Activated CD8-positive, alpha-beta memory T cell treated with anti-CD3 and anti-CD28 coated beads, Interleukin-2, amount 50 U/mL, for 1 hour (primary cell): ENCODE results near the gene SOBP.
"Not testable (repeated sequence)": the region's sequence is repeated elsewhere in the genome, so short reads cannot be mapped to it uniquely, and the experiment has no call there.

ENCODE experiments used
- DNase-seq: peaks from one replicate; pipeline ENCODE4 v3.0.0-alpha.2; 2020; ENCODE audit errors: extremely low read depth

The SOBP gene

DNA sequence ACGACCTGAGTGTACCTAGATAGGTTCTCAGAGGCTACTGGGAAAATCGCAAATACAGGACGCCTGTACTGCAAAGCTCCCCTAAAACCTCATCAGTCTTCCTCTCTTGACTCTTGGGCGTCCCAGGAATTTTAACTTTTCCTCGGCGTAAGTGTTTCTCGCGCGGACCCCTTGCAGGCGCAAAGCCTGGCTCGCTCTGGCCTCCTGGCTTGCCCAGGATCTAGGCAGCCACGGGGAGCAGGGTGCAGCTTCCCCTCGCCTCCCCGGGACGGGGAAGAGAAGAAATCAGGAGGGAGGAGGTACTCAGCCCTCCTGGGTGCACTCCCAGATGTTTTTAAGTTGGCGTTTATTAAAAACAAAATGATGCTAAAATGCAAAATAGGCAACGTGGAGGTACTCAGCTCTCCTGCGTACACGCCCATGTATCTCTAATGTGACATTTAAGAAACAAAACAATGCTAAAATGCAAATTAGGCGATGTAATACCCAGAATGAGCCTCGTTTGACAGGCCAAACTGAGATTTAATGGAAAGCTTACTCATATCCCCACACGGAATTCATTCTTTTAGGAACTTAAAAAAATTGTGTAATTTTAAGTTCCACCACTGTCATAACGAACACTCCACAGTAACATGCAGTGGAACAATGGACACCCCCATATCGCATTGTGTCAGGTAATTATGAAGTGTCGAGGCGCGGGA is 1.6 kb upstream of the SOBP start:
- no peak for DNase-seq

DNA sequence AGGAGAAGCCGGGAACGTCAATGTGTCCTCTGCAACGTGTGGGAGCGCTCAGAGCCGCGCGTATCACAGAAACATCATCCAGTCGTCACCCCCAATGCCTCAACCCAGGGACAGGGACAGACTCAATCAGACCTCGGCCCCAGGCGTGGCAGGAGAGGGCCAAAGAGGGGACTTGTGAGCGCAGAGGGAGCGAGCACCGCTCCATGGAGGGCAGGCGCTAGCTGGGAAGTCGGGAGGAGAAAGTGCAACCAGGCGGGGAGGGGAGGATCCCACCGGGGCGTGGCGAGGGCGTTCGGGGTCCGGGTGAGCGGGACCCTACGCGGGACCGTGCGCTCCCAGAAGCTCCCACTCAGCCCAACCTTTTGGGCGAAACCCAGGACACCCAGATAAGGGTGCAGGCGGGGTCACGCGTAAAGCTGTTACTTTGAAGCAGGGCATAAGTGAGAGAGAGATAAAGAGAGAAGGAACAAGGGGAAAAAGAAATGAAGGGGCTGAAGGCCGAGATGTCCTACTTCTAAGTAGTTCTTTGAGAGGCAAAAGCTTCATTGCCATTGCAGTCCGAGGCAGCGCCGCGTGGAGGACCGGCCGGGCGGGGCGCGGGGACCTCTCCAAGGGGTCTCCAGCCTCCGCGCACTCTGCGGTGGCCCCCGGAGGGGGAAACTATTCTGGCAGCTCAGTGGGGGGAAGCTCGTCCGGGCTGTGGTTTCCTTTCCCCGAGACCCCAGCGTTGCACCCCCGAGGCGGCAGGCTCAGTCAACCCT is 862 bp upstream of the SOBP start:
- DNase-seq, result no peak

DNA sequence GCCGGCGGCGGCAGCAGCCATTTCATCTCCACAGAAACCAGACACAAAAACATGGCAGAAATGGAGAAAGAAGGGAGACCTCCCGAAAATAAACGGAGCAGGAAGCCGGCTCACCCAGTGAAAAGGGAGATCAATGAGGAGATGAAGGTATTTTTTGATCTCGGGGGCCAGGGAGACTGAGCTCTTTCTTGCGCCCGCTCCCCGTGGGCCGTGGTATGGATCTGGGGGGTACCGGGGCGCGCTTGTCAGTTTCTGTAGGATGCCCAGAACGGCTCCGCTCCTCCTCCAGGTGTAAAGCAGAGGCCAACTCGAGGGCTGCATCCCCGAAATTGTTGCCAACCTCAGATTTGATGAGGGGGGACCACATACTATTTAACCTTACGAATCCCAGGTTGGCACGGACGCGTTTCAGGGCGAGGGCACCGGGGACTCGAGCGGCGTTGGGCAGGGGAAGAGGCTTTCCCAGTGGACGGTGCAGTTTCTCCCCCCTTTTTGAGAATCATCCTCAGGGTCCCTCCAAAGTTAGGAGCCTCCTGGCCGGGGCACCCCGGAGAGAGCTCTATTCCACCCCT is 735 bp downstream of the SOBP start:
- DNase-seq, result no peak

DNA sequence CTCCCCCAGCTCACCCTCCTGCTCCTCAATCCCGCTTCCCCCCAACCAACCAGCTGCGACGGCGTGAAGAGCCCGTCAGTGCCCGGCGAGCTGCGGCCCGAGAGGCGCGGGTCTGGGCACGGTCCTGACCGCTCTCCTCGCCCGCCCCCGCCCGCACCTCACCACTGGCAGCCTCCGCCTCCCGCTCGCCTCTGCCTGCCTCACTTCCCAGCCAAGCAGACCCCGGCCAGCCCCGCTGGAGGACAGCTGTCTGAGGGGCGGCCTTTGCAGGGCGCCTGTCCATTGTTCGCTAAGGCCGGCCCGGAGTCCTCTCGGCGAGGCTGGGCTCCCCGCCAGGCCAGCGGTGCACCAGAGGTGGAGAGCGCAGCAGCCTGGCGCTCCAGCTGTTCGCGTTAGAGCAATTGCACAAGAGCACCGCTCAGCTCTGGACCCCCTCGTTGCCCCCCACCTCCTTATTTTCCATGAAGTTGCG is 1.3 kb downstream of the SOBP start:
- no peak for DNase-seq

DNA sequence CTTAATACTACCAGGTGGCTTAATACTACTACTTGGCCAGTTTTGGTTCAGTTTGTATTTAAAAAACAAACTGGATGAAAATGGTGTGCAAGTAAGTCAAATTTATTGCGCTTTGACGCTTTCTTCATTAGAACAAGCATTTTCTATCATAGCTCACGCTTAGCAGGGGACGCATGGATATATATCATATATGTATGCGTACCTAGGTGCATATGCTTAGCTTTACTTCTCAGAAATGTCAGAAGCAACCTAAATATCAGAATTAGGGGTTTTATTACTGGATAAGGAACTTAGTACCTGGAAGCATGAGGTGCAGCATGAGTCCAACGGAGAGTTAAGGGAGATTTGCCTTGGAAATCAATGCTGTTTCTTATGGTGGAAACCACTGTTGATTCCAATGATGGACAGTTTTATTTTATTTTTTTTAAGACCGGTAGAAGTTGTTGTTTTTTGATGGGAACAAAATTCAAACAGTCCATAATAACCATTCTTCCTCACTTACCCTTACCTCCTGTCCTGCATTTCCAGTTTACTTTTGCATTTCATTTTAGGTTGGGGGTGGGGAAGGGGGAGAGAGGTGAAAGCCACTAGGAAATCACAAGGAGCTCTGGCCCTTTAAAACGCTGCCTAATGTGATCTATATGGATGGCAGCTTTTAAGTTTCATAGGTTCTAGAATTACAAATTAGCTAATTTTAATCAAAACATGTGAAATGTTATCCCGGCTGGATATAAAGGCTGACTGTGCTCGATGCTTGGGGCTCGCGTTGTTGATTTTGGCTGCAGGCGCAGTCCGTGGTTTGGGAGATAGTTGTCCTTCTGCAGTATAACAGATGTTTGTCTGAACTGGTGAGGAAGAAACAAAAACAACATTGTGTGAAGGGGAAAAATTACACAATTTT is 2.1 kb downstream of the SOBP start:
- no peak for DNase-seq

DNA sequence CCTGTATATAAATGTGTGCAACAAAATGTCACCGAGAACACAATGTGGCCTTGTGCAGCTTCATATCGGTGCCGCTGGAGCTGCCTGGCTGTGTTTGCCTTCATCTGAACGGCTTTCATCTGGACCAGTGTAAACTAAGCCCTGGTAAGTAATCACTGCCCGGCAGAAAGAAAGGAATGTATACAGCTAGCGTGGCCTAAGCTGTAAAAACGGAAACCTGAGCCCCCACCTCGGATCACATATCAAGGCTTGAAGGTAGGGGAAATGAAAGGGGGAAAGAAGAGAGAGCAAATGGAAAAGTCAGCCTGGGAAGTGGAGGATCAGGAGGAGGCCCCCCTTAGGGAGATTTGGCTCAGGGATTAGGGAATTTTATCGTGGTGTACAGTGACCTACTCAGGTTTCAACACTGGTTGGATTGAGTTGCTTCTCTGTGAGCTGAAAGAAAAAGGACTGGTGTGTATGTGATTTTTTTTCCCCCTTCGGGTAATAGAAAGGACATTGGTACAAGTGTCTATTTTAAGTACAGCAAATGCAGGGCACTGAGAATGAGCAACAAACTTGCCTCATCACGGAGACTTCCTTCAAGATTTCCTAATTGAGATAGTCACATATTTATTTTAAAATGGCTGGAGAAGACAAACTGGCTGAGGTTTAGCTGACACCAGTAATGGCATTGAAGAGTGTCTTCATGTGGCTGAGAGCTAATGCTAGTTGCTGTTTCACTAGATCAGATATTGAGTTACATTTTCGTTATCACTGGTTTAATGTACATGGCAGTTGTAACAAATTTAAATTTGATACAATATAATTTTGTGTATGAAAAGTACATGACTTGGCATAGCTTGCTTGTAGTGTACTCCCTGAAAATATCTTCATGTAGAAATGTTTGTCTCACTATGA is 3.5 kb downstream of the SOBP start:
- no peak for DNase-seq

DNA sequence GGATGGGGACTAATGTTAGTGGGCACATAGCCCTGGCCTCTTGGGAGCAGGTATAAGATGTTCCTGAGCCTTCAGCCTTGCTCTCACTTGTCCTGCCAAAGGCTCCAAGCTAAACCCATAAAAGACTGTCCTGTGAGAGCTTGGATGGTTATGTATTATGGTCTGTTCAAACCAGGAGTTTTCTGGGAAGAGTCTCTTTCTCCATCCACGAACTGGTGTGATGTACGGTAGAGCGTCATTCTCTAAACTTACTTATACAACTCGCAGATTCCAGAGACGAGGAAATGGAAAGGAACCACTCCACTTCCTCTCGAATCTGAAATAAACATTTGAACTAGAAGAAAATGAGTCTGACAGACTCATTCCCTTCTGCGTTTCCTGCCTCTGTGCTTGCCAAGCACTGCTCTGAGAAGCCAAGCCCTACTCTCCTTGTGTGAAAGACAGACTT is 5.3 kb downstream of the SOBP start:
- no peak for DNase-seq

DNA sequence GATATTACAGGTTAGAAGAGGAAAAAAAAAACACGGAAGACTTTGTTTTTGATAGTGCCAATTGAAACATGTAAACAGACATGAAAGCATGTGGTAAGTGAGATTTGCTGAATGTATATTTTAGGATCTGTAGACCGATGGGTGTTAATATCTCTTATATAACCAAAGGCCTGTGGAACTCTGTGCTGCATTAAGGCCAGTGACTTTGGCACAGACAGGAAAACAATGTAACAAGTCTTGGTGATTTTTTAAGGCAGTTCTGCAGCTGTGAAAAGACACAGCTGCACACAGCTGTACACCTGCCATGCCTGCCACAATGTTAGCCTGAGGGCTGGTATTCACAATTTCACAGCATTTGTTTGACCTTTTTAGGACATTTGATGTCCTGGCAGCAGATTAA is 6.1 kb downstream of the SOBP start:
- no peak for DNase-seq

DNA sequence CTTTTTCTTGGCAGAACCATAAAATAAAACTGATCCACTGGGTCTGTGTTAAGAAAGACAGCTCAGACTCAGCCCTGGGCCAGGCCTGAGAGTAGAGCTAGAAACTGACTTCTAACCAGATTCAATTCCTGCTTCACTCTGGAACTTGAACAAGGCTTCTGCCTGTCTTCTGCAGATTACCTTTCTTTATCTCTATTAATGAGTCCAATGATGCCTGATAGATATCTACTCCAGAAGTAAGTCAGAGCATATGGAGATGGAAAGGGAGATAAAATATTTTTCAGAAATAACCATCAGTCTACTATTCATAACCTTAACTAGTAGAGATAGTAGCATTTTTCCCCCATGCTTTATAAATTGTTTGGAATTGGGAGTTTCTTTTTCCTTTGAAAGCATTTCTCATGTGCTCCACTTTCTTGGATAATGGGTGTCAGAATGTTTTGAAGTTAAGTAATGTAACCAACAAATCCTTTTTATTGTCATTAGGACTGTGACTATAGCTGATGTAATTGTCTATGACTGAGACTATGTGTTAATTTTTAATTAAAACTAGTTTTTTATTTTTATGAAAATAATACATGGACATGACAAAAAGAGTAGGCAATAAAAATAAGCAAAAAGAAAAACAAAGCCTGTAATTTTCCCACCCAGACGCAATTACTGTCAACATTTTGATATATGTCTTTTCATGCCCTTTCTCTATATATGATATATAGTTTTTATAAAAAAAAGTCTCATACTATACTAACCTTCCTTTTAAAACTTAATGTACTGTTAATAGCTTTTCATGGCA is 7.2 kb downstream of the SOBP start:
- DNase-seq, result no peak

DNA sequence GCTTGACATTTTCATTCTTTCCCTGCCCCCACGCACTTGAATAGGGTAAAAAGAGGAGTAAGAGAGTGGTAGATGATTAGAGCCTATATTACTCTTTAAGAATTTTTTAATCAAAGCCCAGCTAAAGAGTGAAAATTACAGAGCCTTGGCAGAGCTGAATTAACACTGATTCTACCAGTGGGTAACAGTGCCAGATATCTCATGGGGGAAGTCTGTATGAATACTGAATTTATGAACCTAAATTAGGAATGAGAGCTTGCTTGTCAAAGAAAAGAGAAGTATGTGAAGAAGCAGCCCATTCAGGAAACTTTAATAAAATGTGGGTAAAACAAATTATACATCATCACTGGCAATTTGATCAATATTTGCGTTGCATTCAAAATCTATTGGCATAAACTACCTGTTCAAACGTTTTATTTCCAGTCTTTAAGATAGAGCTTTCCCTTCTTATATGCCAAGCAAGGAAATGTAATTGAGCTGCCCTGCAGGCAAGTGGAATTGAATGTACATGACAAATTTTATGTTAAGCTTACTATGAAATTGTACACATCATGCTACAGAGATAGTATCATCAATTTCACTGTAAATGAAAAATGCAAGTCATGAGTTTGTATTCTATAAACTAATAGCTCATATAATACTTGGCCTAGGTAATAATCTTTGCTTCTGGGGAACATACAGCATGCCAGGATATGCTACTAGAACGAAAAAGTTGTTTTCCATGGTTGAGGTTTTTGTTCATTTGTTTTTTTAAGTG is 14.5 kb downstream of the SOBP start:
- DNase-seq, result no peak

DNA sequence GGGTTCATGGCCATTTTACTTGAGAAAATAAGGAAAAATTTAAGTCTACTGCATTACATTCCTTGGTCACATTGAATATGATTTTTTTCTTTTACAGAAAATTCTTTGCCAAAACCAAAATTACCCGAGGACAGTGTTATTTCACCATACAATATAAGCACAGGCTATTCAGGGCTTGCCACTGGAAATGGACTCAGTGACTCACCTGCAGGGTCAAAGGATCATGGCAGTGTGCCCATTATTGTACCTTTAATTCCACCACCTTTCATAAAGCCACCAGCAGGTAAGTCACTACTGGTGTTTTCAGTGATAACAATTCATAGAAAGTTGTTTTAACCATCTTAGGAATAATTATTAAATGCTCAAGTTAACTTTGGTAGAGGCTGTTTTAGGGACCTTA is 16.2 kb downstream of the SOBP start:
- no peak for DNase-seq

DNA sequence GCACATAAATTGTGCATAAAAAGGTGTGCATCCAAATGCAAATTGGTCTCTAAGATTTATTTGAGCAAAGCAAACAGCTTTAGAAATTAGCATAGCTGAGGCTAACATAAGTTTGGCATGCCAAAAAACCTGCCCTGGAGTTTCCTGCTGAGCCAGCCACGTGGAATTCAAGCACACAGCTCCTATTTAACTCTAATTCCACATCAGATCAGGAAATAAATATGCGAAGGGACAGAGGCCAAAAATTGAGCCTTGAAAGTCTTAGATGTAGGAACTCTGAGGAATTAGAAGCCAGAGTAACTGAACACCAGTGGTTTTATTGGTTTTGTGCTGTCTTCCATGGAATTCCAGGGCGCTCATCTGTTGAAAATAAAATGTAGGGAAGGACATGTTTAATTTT is 19.6 kb downstream of the SOBP start:
- no peak for DNase-seq

DNA sequence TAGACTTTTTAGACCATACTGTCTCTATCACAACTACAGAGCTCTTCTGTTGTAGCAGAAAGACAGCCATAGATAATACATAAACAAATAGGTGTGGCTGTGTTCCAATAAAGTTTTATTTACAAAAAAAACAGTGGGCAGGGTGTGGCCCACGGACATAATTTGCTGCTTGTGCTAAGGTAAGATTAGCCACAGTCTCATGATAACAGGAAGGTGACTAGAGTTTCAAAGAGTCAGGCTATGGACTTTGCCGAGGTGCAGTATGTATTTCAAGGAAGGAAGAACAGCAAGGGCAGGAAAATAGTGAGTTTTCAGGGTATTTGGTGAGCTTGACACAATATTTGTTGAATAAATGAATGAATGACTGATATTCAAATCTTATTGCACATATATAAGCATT is 20.2 kb downstream of the SOBP start:
- no peak for DNase-seq

DNA sequence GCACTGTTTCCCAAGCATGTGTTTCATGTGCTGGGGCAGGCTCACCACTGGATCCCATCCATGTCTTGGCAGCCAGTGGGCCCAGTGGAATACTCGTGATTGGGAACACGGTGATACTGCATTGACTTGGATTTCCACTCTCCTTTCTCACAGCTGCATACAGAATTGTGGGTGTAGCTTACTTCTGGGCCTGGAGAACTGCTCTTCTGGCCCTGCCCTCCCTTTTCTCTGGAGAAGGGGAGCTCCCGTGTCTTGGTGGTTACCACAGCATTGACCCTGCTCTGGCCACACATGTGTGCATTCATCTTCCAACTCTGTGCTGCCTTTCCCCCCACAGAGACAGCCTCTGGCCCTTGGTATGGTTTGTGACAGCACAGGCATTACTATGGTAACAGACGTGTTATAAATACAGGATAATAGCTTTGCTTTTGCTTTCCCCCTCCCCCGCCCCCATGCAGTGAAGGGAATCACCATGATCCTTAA is 21.6 kb downstream of the SOBP start:
- no peak for DNase-seq

DNA sequence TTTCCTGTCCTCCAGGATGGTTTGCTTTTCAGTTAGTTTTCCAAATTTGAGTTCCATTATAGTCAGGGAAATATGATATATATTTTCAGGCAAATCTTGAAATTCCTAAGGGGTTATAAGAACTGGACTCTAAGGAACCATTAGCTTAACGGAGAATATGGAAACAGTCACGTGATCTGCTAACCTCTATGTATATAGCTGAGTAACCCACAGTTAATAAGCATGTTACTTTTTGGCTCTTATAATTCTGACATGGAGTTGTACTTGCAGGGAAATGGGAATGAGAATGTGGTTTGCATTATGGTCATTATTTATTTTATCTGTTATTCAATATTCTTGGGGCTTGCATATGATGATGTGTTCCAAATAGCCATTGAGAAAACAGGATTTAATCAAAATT is 23.3 kb downstream of the SOBP start:
- no peak for DNase-seq

DNA sequence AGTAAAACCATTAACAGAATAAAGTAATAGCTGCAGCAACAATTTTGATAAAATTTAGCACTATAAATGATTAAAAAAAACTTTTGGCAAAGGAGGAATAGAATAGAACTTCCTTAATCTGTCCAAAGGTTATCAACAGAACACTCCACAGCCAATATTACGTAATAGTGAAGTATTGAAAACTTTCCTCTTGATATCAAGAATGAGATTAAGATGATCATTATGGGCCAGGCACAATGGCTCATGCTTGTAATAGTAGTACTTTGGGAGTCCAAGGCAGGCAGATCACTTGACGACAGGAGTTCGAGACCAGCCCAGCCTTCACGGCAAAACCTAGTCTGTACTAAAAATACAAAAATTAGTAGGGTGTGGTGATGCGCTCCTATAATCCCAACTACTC is 26.0 kb downstream of the SOBP start:
- no peak for DNase-seq

DNA sequence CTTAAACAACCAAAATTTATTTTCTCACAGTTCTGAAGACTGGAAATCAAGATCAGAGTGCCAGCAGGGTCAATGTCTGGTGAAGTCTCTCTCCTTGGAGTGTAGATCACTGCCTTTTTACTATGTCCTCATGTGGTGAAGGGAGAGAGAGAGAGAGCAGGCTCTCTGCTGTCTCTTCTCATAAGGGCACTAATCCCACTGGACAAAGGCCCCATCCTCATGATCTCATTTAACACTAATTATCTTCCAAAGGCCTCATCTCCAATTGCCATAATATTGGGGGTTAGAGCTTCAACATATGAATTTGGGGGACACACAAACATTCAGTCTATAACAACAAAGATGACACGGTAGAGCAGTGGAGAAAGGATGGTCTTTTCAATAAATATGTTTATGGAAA is 27.4 kb downstream of the SOBP start:
- DNase-seq, result no peak

DNA sequence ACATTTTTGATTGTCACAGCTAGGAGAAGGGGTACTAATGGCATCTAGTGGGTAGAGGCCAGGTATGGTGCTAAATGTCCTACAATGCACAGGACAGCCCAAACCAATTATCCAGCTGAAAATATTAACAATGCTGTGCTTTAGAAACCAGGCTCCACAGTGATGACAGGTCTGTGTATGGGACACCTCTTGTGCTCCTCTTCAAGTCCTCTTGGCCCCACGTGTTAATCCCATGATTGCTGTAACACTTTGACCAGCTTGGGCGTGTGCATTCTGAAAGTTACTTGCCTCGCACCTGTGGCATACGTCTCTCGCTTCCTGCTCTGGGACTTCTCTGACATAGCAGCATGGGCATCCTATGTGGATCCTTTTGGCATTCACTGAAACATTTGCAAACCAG is 29.3 kb downstream of the SOBP start:
- DNase-seq, result not testable (repeated sequence)

DNA sequence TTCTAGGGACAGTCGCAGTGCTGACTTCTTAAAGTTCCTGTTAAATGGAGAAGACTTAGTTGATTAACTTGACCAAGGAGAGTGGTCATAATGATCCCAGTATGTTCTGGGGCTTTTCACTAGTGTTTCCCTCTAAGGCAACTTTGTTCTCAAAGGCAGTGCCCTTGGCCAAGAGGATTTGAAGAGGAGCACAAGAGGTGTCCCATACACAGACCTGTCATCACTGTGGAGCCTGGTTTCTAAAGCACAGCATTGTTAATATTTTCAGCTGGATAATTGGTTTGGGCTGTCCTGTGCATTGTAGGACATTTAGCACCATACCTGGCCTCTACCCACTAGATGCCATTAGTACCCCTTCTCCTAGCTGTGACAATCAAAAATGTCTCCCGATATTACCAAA is 30.8 kb downstream of the SOBP start:
- not testable (repeated sequence) for DNase-seq
